CD14-positive monocyte (primary cell): ENCODE measurements around the gene TSSK6. TPM values are rescaled to one million over a fixed set of nuclear protein-coding genes. Genes with fewer than 3 reads are reported as not detected.
A peak's percentile ranks its signal among the peaks of the same experiment; 100 is the strongest.

ENCODE experiments used
- DNase-seq, 3 donors: peaks; one replicate each; pipeline ENCODE4 v3.0.0-alpha.2; 2011 to 2022
- H2AFZ ChIP-seq: 2 replicates; pipeline ENCODE4 v1.6.0; 2012; ENCODE audit warnings: mild to moderate bottlenecking, low read depth, low read length, inconsistent platforms; ENCODE audit not compliant: insufficient read depth, poor library complexity, severe bottlenecking
- H3K27ac ChIP-seq, 2 donors: 1 replicate in 1 of 2; 2 replicates in 1 of 2; pipeline ENCODE4 v1.5.1; 2012 to 2013; ENCODE audit warnings: low read length in 2 of 2, control low read depth in 1 of 2, inconsistent platforms in 1 of 2, low read depth in 1 of 2, mild to moderate bottlenecking in 1 of 2
- H3K27me3 ChIP-seq, 2 donors: one replicate each; pipeline versions ENCODE4 v1.6.0 to v1.6.1; 2011 to 2013; ENCODE audit warnings: low read length in 2 of 2; ENCODE audit not compliant: control insufficient read depth in 2 of 2, insufficient read depth in 2 of 2
- H3K36me3 ChIP-seq, 2 donors: replicated peaks in 1 of 2; 1 replicate in 1 of 2; 2 replicates in 1 of 2; pipeline versions ENCODE4 v1.5.1 to v1.6.1; 2012 to 2013; ENCODE audit warnings: low read length in 2 of 2, control low read depth in 1 of 2, inconsistent platforms in 1 of 2, mild to moderate bottlenecking in 1 of 2; ENCODE audit not compliant: insufficient read depth in 2 of 2, control insufficient read depth in 1 of 2
- H3K4me1 ChIP-seq, 2 donors: 1 replicate in 1 of 2; 2 replicates in 1 of 2; pipeline versions ENCODE4 v1.5.1 to v1.6.1; 2012 to 2013; ENCODE audit warnings: low read length in 2 of 2, control low read depth in 1 of 2, inconsistent platforms in 1 of 2, mild to moderate bottlenecking in 1 of 2, moderate library complexity in 1 of 2; ENCODE audit not compliant: insufficient read depth in 2 of 2, control insufficient read depth in 1 of 2
- H3K4me2 ChIP-seq: replicated peaks from 2 replicates; pipeline ENCODE3; 2012; ENCODE audit warnings: low read length, moderate library complexity, mild to moderate bottlenecking; ENCODE audit not compliant: poor library complexity, severe bottlenecking; ENCODE audit errors: extremely low read depth
- H3K4me3 ChIP-seq, 3 experiments: fragments of 200-600 bp in 1 of 3; sonication (generic) in 1 of 3; replicated peaks in 1 of 3; 1 replicate in 2 of 3; 2 replicates in 1 of 3; pipeline ENCODE4 v1.5.1; 2011 to 2013; ENCODE audit warnings: low read length in 3 of 3, mild to moderate bottlenecking in 3 of 3, control low read depth in 2 of 3, low read depth in 2 of 3, inconsistent platforms in 1 of 3, moderate library complexity in 1 of 3
- H3K79me2 ChIP-seq: 2 replicates; pipeline ENCODE4 v1.6.0; 2012; ENCODE audit warnings: mild to moderate bottlenecking, control low read depth, inconsistent platforms, low read length, moderate library complexity; ENCODE audit not compliant: insufficient read depth
- H3K9ac ChIP-seq: 2 replicates; pipeline ENCODE4 v1.6.0; 2017; ENCODE audit warnings: low read length, mild to moderate bottlenecking; ENCODE audit not compliant: insufficient read depth, poor library complexity, severe bottlenecking
- H3K9me3 ChIP-seq, 2 donors: replicated peaks in 1 of 2; 1 replicate in 1 of 2; 2 replicates in 1 of 2; pipeline versions ENCODE4 v1.5.1 to v1.6.1; 2012 to 2013; ENCODE audit warnings: low read length in 2 of 2, control low read depth in 1 of 2; ENCODE audit not compliant: control insufficient read depth in 1 of 2, insufficient read depth in 1 of 2
- H4K20me1 ChIP-seq: 2 replicates; pipeline ENCODE4 v1.6.0; 2012; ENCODE audit warnings: mild to moderate bottlenecking, low read length, control low read depth, moderate library complexity; ENCODE audit not compliant: insufficient read depth
- H3K27ac Mint-ChIP-seq, 7 donors: one replicate each; pipeline ENCODE4 v1.8.0; 2020; ENCODE audit warnings: mild to moderate bottlenecking in 7 of 7, mixed read lengths in 7 of 7, moderate library complexity in 6 of 7, inconsistent platforms in 2 of 7
- H3K27me3 Mint-ChIP-seq, 3 donors: one replicate each; pipeline ENCODE4 v1.8.0; 2021 to 2022; ENCODE audit warnings: low read depth in 3 of 3, mild to moderate bottlenecking in 3 of 3, mixed read lengths in 3 of 3, moderate library complexity in 3 of 3, inconsistent platforms in 1 of 3
- H3K36me3 Mint-ChIP-seq, 2 donors: one replicate each; pipeline ENCODE4 v1.8.0; 2020; ENCODE audit warnings: mixed read lengths in 2 of 2, inconsistent platforms in 1 of 2, mild to moderate bottlenecking in 1 of 2
- H3K4me1 Mint-ChIP-seq: one replicate; pipeline ENCODE4 v1.8.0; 2020; ENCODE audit warnings: mild to moderate bottlenecking, mixed read lengths
- H3K4me3 Mint-ChIP-seq, 2 donors: one replicate each; pipeline ENCODE4 v1.8.0; 2020; ENCODE audit warnings: mild to moderate bottlenecking in 2 of 2, mixed read lengths in 2 of 2, moderate library complexity in 1 of 2
- H3K9me3 Mint-ChIP-seq, 7 donors: one replicate each; pipeline ENCODE4 v1.8.0; 2020 to 2022; ENCODE audit warnings: mixed read lengths in 7 of 7, mild to moderate bottlenecking in 6 of 7, moderate library complexity in 6 of 7, inconsistent platforms in 2 of 7
- CTCF ChIP-seq: fragments of 200-600 bp; IDR thresholded peaks from one replicate; pipeline ENCODE4 v1.8.0; 2022; ENCODE audit warnings: antibody characterized with exemption, mild to moderate bottlenecking
- WGBS: methylation state at CpG from one replicate; pipeline ENCODE4 v1.1.5; 2013; ENCODE audit warnings: missing lambda C conversion rate; ENCODE audit not compliant: insufficient coverage; 5-methylcytosine and 5-hydroxymethylcytosine counted together
- intact Hi-C, 2 donors: fragments of 100-400 bp; cut with micrococcal nuclease; formaldehyde crosslinking; loops; one replicate each; pipeline versions ENCODE4 v1.15.0 to v1.15.1; 2023
- polyA plus RNA-seq, 3 donors: library from polyadenylated mRNA; depleted of rRNA in 1 of 3; unstranded in 2 of 3; stranded (reverse) in 1 of 3; fragments of 300-500 nt in 2 of 3; fragments of >200 nt in 1 of 3; fragmentation: Illumina TruSeq in 2 of 3; gene quantifications; 1 replicate in 2 of 3; 2 replicates in 1 of 3; pipeline ENCODE4 v1.2.3, GENCODE V29; 2012 to 2021

TSSK6 gene
- polyA plus RNA-seq, 3 donors, result 0.27 to 0.80 TPM; not detected in 1

- no peak for DNase-seq
- Histone ChIP-seq H2AFZ (no peak overlapping the region), H3K4me2 (no peak overlapping the region), H3K27me3 (no peaks in the 10 kb centered on the region), H3K4me1 (peaks cover 0 to 3% of the 10 kb centered on the region in 2 donors), H3K4me3 (no peak overlapping the region), H3K9ac (no peak overlapping the region), H3K9me3 (peaks cover 0 to 6% of the 10 kb centered on the region in 2 donors), H4K20me1 (no peaks in the 10 kb centered on the region), H3K27ac (no peak overlapping the region), H3K36me3 (no peaks in the 10 kb centered on the region), H3K79me2 (no peaks in the 10 kb centered on the region)
- Mint-ChIP-seq H3K9me3 (peaks cover 3 to 6% (median 5%) of the 10 kb centered on the region in 7 donors), H3K27me3 (peaks cover 2 to 6% (median 3%) of the 10 kb centered on the region in 3 donors), H3K4me1 (peaks cover 6% of the 10 kb centered on the region), H3K4me3 (no peak overlapping the region), H3K27ac (peak overlapping the region in 2 of 7 donors; percentile 35 to 59), H3K36me3 (no peaks in the 10 kb centered on the region)
- intact Hi-C loops, result no loop called here
- TF ChIP-seq CTCF, result no peak
- WGBS, result 96% methylated on average over 7 of the region's 10 CpGs
Measured at GRCh38 chr19:19553670-19554069, 38.3 kb upstream of the TSSK6 start.

- Mint-ChIP-seq H3K27me3 (peaks cover 2 to 5% (median 3%) of the 10 kb centered on the region in 3 donors), H3K4me3 (no peak overlapping the region), H3K36me3 (no peaks in the 10 kb centered on the region), H3K4me1 (peaks cover 6% of the 10 kb centered on the region), H3K9me3 (peaks cover 3 to 6% (median 5%) of the 10 kb centered on the region in 7 donors), H3K27ac (no peak overlapping the region)
- H3K27ac ChIP-seq, result no peak overlapping the region
- H3K36me3 ChIP-seq, result no peaks in the 10 kb centered on the region
- WGBS, result 71% methylated on average over 6 of the region's 6 CpGs
- no peaks in the 10 kb centered on the region for H3K79me2 ChIP-seq
- H3K9me3 ChIP-seq, result peaks cover 0 to 6% of the 10 kb centered on the region in 2 donors
- no peaks in the 10 kb centered on the region for H4K20me1 ChIP-seq
- H2AFZ ChIP-seq, result no peak overlapping the region
- intact Hi-C loops, result no loop called here
- H3K9ac ChIP-seq, result no peak overlapping the region
- H3K4me3 ChIP-seq, result no peak overlapping the region
- H3K4me1 ChIP-seq, result peaks cover 0 to 3% of the 10 kb centered on the region in 2 donors
- no peaks in the 10 kb centered on the region for H3K27me3 ChIP-seq
- peak in 1 of 3 donors; percentile 40 for DNase-seq
- H3K4me2 ChIP-seq, result no peak overlapping the region
- peak; percentile 81 for TF ChIP-seq CTCF
Measured at GRCh38 chr19:19552798-19553197, 37.5 kb upstream of the TSSK6 start.
